Stimulated activated CD4-positive, alpha-beta T cell treated with anti-CD3 and anti-CD28 coated beads, TNF-alpha, amount 100 ng/mL, for 24 hours (primary cell): ENCODE data around the gene CCL4.
"Not testable (repeated sequence)": the region's sequence is repeated elsewhere in the genome, so short reads cannot be mapped to it uniquely, and the experiment has no call there.

Source experiments
- DNase-seq, 3 experiments: peaks; one replicate each; pipeline ENCODE4 v3.0.0-alpha.2; 2020; ENCODE audit warnings: low read depth in 3 of 3

Gene CCL4

GRCh38 chr17:36087897-36088572 lies 15.6 kb upstream of the CCL4 start:
- DNase-seq: not testable (repeated sequence)

GRCh38 chr17:36088670-36089338 lies 14.8 kb upstream of the CCL4 start:
- no peak for DNase-seq

- DNase-seq: no peak
Observed at GRCh38 chr17:36089339-36089865, 14.2 kb upstream of the CCL4 start.

- peak in 2 of 3 experiments; percentile 17 to 45 for DNase-seq
Observed at GRCh38 chr17:36089888-36090836, 13.5 kb upstream of the CCL4 start, which contains the start of gene CCL3. CCL3 (minus strand) TSS chr17:36090143; CDS start chr17:36090058, 85 bp downstream.

- peak in 2 of 3 experiments; percentile 11 to 49 for DNase-seq
Observed at GRCh38 chr17:36092230-36092629, 11.4 kb upstream of the CCL4 start.

GRCh38 chr17:36092715-36093114 lies 10.9 kb upstream of the CCL4 start:
- not testable (repeated sequence) for DNase-seq

- no peak for DNase-seq
Observed at GRCh38 chr17:36094232-36094631, 9.4 kb upstream of the CCL4 start.

GRCh38 chr17:36094746-36095145 lies 8.9 kb upstream of the CCL4 start:
- DNase-seq: no peak

- no peak for DNase-seq
Observed at GRCh38 chr17:36095992-36096391, 7.6 kb upstream of the CCL4 start.

GRCh38 chr17:36099004-36099403 lies 4.6 kb upstream of the CCL4 start:
- DNase-seq: not testable (repeated sequence)

GRCh38 chr17:36104246-36104645 lies 619 bp downstream of the CCL4 start:
- DNase-seq: not testable (repeated sequence)

GRCh38 chr17:36104701-36105181 lies 1.1 kb downstream of the CCL4 start:
- no peak for DNase-seq

GRCh38 chr17:36105781-36106492 lies 2.3 kb downstream of the CCL4 start:
- DNase-seq: no peak

GRCh38 chr17:36106493-36106835 lies 2.8 kb downstream of the CCL4 start:
- DNase-seq: no peak

GRCh38 chr17:36107660-36108059 lies 4.0 kb downstream of the CCL4 start:
- no peak for DNase-seq

- DNase-seq: not testable (repeated sequence)
Observed at GRCh38 chr17:36108265-36108664, 4.6 kb downstream of the CCL4 start.

- no peak for DNase-seq
Observed at GRCh38 chr17:36111068-36111490, 7.5 kb downstream of the CCL4 start.

GRCh38 chr17:36112572-36112971 lies 8.9 kb downstream of the CCL4 start:
- DNase-seq: no peak

- not testable (repeated sequence) for DNase-seq
Observed at GRCh38 chr17:36113131-36113530, 9.5 kb downstream of the CCL4 start.

- DNase-seq: not testable (repeated sequence)
Observed at GRCh38 chr17:36114971-36115648, 11.5 kb downstream of the CCL4 start.

- not testable (repeated sequence) for DNase-seq
Observed at GRCh38 chr17:36115649-36115977, 12.0 kb downstream of the CCL4 start.
